Body of pancreas (tissue), 4 donors: Measurements from ENCODE around the gene ZFAND2A. TPM values are rescaled to one million over a fixed set of nuclear protein-coding genes. Genes with fewer than 3 reads are reported as not detected.
A peak's percentile ranks its signal among the peaks of the same experiment; 100 is the strongest.
"Not testable (repeated sequence)": the region's sequence is repeated elsewhere in the genome, so short reads cannot be mapped to it uniquely, and the experiment has no call there.

Experiments used
- ATAC-seq: fragments of 150-250 bp; one replicate; pipeline ENCODE4 v1.9.1; 2016
- DNase-seq, 4 donors: peaks; one replicate each; pipeline ENCODE4 v3.0.0-alpha.2; 2019
- H3K27ac ChIP-seq, 4 donors: fragments of 200-600 bp; sonication (generic); 1 replicate in 3 of 4; 2 replicates in 1 of 4; pipeline versions ENCODE4 v1.5.1 to v1.6.1; 2016 to 2019; ENCODE audit warnings: mild to moderate bottlenecking in 1 of 4, mixed read lengths in 1 of 4, moderate library complexity in 1 of 4
- H3K27me3 ChIP-seq, 2 donors: fragments of 200-600 bp; sonication (generic); one replicate each; pipeline ENCODE4 v1.6.0; 2016; ENCODE audit warnings: mild to moderate bottlenecking in 1 of 2
- H3K36me3 ChIP-seq, 2 donors: fragments of 200-600 bp; sonication (generic); replicated peaks in 1 of 2; 2 replicates each; pipeline ENCODE4 v1.5.1; 2016; ENCODE audit warnings: low read depth in 2 of 2; ENCODE audit not compliant: insufficient read depth in 1 of 2
- H3K4me1 ChIP-seq: fragments of 200-600 bp; sonication (generic); one replicate; pipeline ENCODE4 v1.6.0; 2016
- H3K4me3 ChIP-seq, 2 donors: fragments of 200-600 bp; sonication (generic); 1 replicate in 1 of 2; 2 replicates in 1 of 2; pipeline ENCODE4 v1.5.1; 2016 to 2019
- H3K9me3 ChIP-seq, 3 donors: fragments of 200-600 bp; sonication (generic); 1 replicate in 2 of 3; 2 replicates in 1 of 3; pipeline ENCODE4 v1.5.1; 2016
- POLR2A ChIP-seq, 3 donors: fragments of 450-650 bp; IDR thresholded peaks; one replicate each; pipeline ENCODE4 v1.6.1; 2016; ENCODE audit warnings: antibody characterized with exemption in 3 of 3, mild to moderate bottlenecking in 2 of 3
- WGBS, 2 donors: methylation state at CpG; one replicate each; pipeline ENCODE4 v1.1.5; 2017; 5-methylcytosine and 5-hydroxymethylcytosine counted together
- intact Hi-C: fragments of 100-400 bp; cut with DNase I; formaldehyde crosslinking; loops from one replicate; pipeline ENCODE4 v1.15.1; 2023
- total RNA-seq, 2 donors: library from RNA; depleted of rRNA; stranded (reverse); fragments of >200 nt; gene quantifications; one replicate each; pipeline ENCODE4 v1.1.0, GENCODE V29; 2016
- TF ChIP-seq, protein P1 (sequence below), 7 experiments: fragments of 450-650 bp in 4 of 7; fragments of 200-600 bp in 3 of 7; sonication (generic) in 3 of 7; IDR thresholded peaks; one replicate each; pipeline ENCODE4 v1.5.1; 2016 to 2019; ENCODE audit warnings: antibody characterized with exemption in 7 of 7

The ZFAND2A gene
- total RNA-seq, 2 donors from 2014 or later, result 15.6 to 17.8 TPM

DNA sequence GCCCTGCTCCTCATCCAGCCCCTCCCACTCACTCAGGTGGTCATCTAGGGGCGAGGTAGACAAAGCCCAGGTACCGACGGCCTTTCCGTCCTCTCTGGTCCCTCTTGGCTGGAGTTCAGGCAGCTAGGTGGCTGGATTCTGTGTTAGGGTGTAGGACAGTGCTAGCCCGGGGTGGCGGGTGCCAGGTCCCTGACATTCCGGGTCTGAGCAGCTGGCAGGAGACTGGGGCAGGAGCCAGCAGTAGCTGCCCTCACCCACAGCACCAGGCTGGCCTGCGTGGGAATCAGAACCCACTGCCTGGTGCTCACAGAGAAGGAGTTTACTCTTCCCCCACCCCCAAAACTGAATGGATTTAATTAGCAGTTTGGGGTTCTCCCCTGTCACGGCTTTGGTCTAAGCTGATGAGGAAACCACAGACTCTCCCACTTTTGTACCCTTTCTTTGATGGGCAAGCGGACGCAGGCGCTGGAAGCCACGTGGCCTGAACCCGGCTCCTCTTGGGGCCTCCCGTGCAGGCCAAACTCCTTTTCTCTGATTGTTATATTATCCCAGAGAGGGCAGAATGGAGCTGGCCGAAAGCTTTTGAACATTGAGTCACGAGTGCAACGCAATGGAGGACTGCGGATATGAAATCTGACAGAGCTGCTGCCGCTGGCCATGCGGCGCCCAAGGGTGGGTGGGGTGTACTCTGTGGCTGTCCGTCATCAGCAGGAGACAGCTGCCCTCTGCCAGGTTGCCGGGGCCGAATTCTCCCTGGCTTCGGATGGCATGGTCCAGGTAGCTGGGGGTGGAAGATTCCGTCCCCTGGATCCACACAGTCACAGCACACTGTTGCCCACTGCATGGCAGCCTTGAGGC is 12.9 kb upstream of the ZFAND2A start:
- Histone ChIP-seq H3K4me1 (peaks cover 14% of the 10 kb centered on the region), H3K27ac (no peak overlapping the region), H3K36me3 (no peaks in the 10 kb centered on the region), H3K4me3 (no peak overlapping the region), H3K27me3 (no peaks in the 10 kb centered on the region), H3K9me3 (no peaks in the 10 kb centered on the region)
- WGBS, 2 donors, result 84 to 93% methylated on average over 18 to 27 of the region's 27 CpGs
- ATAC-seq, result no peak
- DNase-seq, result no peak
- intact Hi-C loops, result loop anchor here (10.0 kb wide), 1 partner anchor 178 kb away; no protein-coding TSS in a partner anchor
- TF ChIP-seq, protein P1, sequence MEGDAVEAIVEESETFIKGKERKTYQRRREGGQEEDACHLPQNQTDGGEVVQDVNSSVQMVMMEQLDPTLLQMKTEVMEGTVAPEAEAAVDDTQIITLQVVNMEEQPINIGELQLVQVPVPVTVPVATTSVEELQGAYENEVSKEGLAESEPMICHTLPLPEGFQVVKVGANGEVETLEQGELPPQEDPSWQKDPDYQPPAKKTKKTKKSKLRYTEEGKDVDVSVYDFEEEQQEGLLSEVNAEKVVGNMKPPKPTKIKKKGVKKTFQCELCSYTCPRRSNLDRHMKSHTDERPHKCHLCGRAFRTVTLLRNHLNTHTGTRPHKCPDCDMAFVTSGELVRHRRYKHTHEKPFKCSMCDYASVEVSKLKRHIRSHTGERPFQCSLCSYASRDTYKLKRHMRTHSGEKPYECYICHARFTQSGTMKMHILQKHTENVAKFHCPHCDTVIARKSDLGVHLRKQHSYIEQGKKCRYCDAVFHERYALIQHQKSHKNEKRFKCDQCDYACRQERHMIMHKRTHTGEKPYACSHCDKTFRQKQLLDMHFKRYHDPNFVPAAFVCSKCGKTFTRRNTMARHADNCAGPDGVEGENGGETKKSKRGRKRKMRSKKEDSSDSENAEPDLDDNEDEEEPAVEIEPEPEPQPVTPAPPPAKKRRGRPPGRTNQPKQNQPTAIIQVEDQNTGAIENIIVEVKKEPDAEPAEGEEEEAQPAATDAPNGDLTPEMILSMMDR (IDR thresholded peaks at IDR 0.05), result no peak
- no peak for TF ChIP-seq POLR2A (IDR thresholded peaks at IDR 0.05)

DNA sequence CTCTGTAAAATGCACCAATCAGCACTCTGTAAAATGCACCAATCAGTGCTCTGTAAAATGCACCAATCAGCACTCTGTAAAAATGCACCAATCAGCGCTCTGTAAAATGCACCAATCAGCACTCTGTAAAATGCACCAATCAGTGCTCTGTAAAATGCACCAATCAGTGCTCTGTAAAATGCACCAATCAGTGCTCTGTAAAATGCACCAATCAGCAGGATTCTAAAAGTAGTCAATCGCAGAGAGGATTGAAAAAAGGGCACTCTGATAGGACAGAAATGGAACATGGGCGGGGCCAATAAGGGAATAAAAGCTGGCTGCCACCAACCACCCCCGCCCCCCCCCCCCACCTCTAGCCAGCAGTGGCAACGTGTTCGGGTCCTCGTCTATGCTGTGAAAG is 11.5 kb upstream of the ZFAND2A start:
- H3K27me3 ChIP-seq, H3K36me3 ChIP-seq, H3K27ac ChIP-seq, DNase-seq, H3K9me3 ChIP-seq, ATAC-seq, H3K4me3 ChIP-seq: not testable (repeated sequence)
- intact Hi-C loops, result loop anchor here (10.0 kb wide), 1 partner anchor 177 kb away; no protein-coding TSS in a partner anchor
- H3K4me1 ChIP-seq, result peaks cover 12% of the 10 kb centered on the region
- WGBS, 2 donors, result 45 to 73% methylated on average over 6 to 7 of the region's 7 CpGs

- TF ChIP-seq POLR2A (IDR thresholded peaks at IDR 0.05), result no peak
- TF ChIP-seq, protein P1 (IDR thresholded peaks at IDR 0.05), result no peak
- DNase-seq (no peak), ATAC-seq (no peak)
- intact Hi-C loops, result loop anchor here (10.0 kb wide), 1 partner anchor 176 kb away; no protein-coding TSS in a partner anchor
- Histone ChIP-seq H3K36me3 (no peaks in the 10 kb centered on the region), H3K4me1 (peaks cover 7% of the 10 kb centered on the region), H3K9me3 (no peaks in the 10 kb centered on the region), H3K27ac (no peak overlapping the region), H3K27me3 (no peaks in the 10 kb centered on the region), H3K4me3 (no peak overlapping the region)
- 84 to 87% methylated on average over 24 to 25 of the region's 26 CpGs for WGBS, 2 donors
Measured at GRCh38 chr7:1170741-1171501, 10.9 kb upstream of the ZFAND2A start.

GRCh38 chr7:1169409-1170368 is 9.7 kb upstream of the ZFAND2A start:
- DNase-seq (peak; percentile 84 to 92 (median 86)), ATAC-seq (peak; percentile 94)
- H3K27ac ChIP-seq, result peak overlapping the region in 3 of 4 donors; percentile 24 to 35 (median 27)
- intact Hi-C loops, result loop anchor here (5.0 to 10.0 kb wide), 2 partner anchors 37 to 175 kb away; no protein-coding TSS in a partner anchor
- WGBS, 2 donors, result 49 to 52% methylated on average over 37 to 43 of the region's 43 CpGs
- no peak overlapping the region for H3K4me3 ChIP-seq
- TF ChIP-seq POLR2A (IDR thresholded peaks at IDR 0.05), result peak in 1 of 3 donors; percentile 39
- TF ChIP-seq, protein P1 (IDR thresholded peaks at IDR 0.05), result peak; percentile 73 to 91 (median 83)
- no peaks in the 10 kb centered on the region for H3K27me3 ChIP-seq
- no peaks in the 10 kb centered on the region for H3K9me3 ChIP-seq
- H3K4me1 ChIP-seq, result peaks cover 7% of the 10 kb centered on the region
- no peaks in the 10 kb centered on the region for H3K36me3 ChIP-seq
